Measurements from ENCODE around the gene MRPS21. TPM values are rescaled to one million over a fixed set of nuclear protein-coding genes. Genes with fewer than 3 reads are reported as not detected.

Gene MRPS21
- total RNA-seq, 1 donor from 2014 or later = 37.6 TPM

DNA sequence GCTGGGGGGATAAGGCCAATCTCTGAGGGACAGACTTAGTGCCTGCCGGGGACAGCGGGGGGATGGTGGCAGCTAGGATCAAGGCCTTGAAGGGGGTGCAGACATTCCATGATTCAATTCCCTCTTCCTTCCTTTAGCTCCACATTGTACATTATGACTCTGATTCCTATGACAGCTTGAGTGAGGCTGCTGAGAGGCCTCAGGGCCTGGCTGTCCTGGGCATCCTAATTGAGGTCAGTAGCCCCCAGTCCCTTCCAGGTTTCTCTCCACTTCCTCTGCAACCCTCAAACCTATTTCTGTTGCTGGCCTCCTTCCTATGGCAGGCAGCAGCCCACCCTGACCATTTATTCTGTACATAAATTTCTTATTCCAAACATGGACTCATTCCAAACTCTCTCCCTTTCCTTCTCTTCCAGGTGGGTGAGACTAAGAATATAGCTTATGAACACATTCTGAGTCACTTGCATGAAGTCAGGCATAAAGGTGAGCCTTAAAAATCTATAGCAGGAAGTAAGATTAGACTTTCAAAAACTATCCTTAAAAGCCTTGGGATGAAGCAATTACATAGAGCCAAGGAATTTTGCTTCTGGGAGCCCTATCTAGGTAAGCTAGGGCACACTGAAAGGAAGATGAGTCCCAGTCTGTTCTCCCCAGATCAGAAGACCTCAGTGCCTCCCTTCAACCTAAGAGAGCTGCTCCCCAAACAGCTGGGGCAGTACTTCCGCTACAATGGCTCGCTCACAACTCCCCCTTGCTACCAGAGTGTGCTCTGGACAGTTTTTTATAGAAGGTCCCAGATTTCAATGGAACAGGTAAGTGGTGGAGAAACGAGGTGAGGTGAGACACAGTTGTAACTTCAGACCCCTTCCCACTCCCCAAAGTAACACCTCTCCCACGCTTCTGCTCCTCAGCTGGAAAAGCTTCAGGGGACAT lies 31.0 kb upstream of the MRPS21 start:
- Histone ChIP-seq H3K9me3 (ENCODE audit: control insufficient read depth in 3 of 3, low read length in 3 of 3) (no peaks in the 10 kb centered on the region), H3K27ac (ENCODE audit: low read depth, low read length) (no peak overlapping the region), H3K4me1 (ENCODE audit: control insufficient read depth in 3 of 3, insufficient read depth in 3 of 3, low read length in 3 of 3) (peaks cover 13 to 26% (median 20%) of the 10 kb centered on the region in 3 donors), H3K4me3 (ENCODE audit: low read length in 3 of 3) (no peak overlapping the region), H3K27me3 (ENCODE audit: control insufficient read depth in 3 of 3, insufficient read depth in 3 of 3, low read length in 3 of 3) (no peaks in the 10 kb centered on the region), H3K36me3 (ENCODE audit: control insufficient read depth in 3 of 3, insufficient read depth in 3 of 3, low read length in 3 of 3) (peaks cover 24 to 28% (median 27%) of the 10 kb centered on the region in 3 donors), H3K9ac (ENCODE audit: low read depth in 1 of 3, low read length in 3 of 3) (peak overlapping the region in 1 of 3 donors; percentile 30)

DNA sequence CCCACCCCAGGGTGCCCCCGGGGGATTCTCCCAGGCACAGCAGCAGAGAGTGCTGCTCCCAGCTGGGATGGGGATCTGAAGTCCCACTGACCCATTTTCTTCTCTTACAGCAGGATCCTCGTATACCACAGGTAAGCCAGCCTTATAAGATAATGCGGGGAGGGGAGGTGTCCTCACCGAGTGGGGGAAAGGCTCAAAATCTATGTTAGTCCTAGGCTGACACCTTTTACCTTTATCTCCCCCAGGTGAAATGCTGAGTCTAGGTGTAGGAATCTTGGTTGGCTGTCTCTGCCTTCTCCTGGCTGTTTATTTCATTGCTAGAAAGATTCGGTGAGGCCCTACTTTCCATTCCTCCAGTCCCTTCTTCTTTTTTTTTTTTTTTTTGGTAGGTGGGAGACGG lies 30.1 kb upstream of the MRPS21 start:
- Histone ChIP-seq H3K9me3 (ENCODE audit: control insufficient read depth in 3 of 3, low read length in 3 of 3) (no peaks in the 10 kb centered on the region), H3K4me1 (ENCODE audit: control insufficient read depth in 3 of 3, insufficient read depth in 3 of 3, low read length in 3 of 3) (peaks cover 16 to 28% (median 22%) of the 10 kb centered on the region in 3 donors), H3K36me3 (ENCODE audit: control insufficient read depth in 3 of 3, insufficient read depth in 3 of 3, low read length in 3 of 3) (peaks cover 24 to 28% (median 27%) of the 10 kb centered on the region in 3 donors), H3K27ac (ENCODE audit: low read depth, low read length) (no peak overlapping the region), H3K9ac (ENCODE audit: low read depth in 1 of 3, low read length in 3 of 3) (no peak overlapping the region), H3K27me3 (ENCODE audit: control insufficient read depth in 3 of 3, insufficient read depth in 3 of 3, low read length in 3 of 3) (no peaks in the 10 kb centered on the region), H3K4me3 (ENCODE audit: low read length in 3 of 3) (no peak overlapping the region)

DNA sequence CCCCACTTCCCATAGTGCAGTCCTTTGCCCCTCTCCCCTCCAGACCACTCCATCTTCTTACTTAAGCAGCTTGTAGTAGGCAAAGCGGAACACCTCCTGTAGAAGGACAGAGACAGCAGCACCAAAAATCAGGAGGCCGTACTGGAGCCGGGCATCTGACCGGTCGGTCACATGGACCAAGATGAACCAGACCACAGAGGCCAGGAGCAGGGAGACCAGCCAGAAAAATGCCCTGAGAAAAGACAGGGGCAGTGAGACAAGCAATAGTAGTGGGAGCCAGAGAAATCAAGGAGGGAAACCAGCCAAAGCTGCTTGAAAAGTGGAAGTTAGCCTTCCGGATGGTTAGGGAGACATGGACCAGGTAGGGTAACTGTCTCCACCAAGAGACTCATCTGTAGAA lies 25.8 kb upstream of the MRPS21 start:
- Histone ChIP-seq H3K4me1 (ENCODE audit: control insufficient read depth in 3 of 3, insufficient read depth in 3 of 3, low read length in 3 of 3) (peaks cover 19 to 26% (median 25%) of the 10 kb centered on the region in 3 donors), H3K9ac (ENCODE audit: low read depth in 1 of 3, low read length in 3 of 3) (peak overlapping the region; percentile 91 to 99 (median 95)), H3K4me3 (ENCODE audit: low read length in 3 of 3) (peak overlapping the region; percentile 78 to 93 (median 81)), H3K9me3 (ENCODE audit: control insufficient read depth in 3 of 3, low read length in 3 of 3) (no peaks in the 10 kb centered on the region), H3K36me3 (ENCODE audit: control insufficient read depth in 3 of 3, insufficient read depth in 3 of 3, low read length in 3 of 3) (peaks cover 22 to 28% (median 27%) of the 10 kb centered on the region in 3 donors), H3K27me3 (ENCODE audit: control insufficient read depth in 3 of 3, insufficient read depth in 3 of 3, low read length in 3 of 3) (no peaks in the 10 kb centered on the region), H3K27ac (ENCODE audit: low read depth, low read length) (peak overlapping the region; percentile 95)

DNA sequence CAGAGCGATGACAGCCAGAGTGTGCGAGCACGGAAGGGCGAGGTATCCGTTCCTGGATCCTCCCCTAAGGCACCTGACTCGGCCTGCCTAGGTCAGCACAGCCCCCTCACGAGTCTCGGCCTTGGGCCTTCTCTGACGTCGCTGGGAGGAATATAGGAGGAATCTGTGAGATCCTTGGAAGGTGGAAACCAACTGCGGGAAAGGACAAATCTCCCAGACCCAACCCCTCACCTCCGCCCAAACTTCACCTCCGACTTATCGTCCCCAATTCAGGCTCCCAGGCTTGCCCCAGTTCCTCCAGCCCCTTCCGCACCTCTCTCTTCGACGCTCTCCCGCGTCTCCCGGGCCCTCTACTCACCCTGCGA lies 25.3 kb upstream of the MRPS21 start:
- Histone ChIP-seq H3K27ac (ENCODE audit: low read depth, low read length) (peak overlapping the region; percentile 95), H3K36me3 (ENCODE audit: control insufficient read depth in 3 of 3, insufficient read depth in 3 of 3, low read length in 3 of 3) (peaks cover 22 to 28% (median 27%) of the 10 kb centered on the region in 3 donors), H3K27me3 (ENCODE audit: control insufficient read depth in 3 of 3, insufficient read depth in 3 of 3, low read length in 3 of 3) (no peaks in the 10 kb centered on the region), H3K9ac (ENCODE audit: low read depth in 1 of 3, low read length in 3 of 3) (peak overlapping the region; percentile 91 to 99 (median 95)), H3K4me1 (ENCODE audit: control insufficient read depth in 3 of 3, insufficient read depth in 3 of 3, low read length in 3 of 3) (peaks cover 19 to 30% (median 29%) of the 10 kb centered on the region in 3 donors), H3K4me3 (ENCODE audit: low read length in 3 of 3) (peak overlapping the region; percentile 78 to 93 (median 81)), H3K9me3 (ENCODE audit: control insufficient read depth in 3 of 3, low read length in 3 of 3) (no peaks in the 10 kb centered on the region)

DNA sequence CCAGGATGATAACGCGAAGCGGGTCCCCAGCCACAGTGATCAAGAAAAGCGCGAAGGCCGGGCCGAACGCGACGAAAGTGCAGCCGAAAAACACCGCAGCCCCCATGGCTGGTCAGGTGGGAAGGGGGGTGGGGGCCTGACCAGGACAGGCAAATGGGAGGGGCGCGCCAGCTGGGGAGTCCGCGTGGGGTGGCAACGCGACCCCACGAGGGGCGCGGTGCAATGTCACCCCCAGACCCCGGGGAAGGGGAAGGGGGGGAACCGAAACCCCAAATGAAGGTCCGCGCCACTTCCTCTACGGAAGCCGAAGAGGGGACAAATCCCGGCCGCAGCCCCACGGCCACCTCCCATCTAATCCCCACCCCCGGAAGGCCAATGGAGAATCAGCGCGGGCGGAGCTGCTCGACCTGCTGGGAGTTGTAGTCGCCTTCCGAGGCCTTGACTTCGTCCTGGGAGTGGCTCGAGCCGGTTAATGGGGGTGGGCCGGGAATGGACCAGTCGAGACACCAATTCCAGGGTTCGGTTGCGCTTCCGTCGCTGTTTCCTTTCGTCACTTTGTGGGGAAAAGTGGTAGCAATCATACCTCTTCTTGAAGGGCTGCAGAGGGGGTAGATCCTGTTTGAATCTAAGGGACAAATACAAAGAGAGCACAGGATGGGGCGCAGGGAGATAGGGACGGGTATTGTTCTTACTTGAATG lies 24.8 kb upstream of the MRPS21 start, which contains the start of gene APH1A:
Gene APH1A, minus strand, starts transcription at position 312 of the 699 bp plus-strand sequence. Its CDS starts 206 bp downstream, at position 106.
- H3K9ac ChIP-seq (ENCODE audit: low read depth in 1 of 3, low read length in 3 of 3) = peak within 1 kb of the TSS; percentile 91 to 99 (median 95)
- H3K27ac ChIP-seq (ENCODE audit: low read depth, low read length) = peak within 1 kb of the TSS; percentile 95
- no peaks in the 10 kb centered on the region for H3K9me3 ChIP-seq (ENCODE audit: control insufficient read depth in 3 of 3, low read length in 3 of 3)
- H3K4me3 ChIP-seq (ENCODE audit: low read length in 3 of 3) = peak within 1 kb of the TSS; percentile 78 to 93 (median 81)
- H3K4me1 ChIP-seq (ENCODE audit: control insufficient read depth in 3 of 3, insufficient read depth in 3 of 3, low read length in 3 of 3) = peaks cover 19 to 33% (median 29%) of the 10 kb centered on the region in 3 donors
- no peaks in the 10 kb centered on the region for H3K27me3 ChIP-seq (ENCODE audit: control insufficient read depth in 3 of 3, insufficient read depth in 3 of 3, low read length in 3 of 3)
- peaks cover 22 to 28% (median 27%) of the 10 kb centered on the region in 3 donors for H3K36me3 ChIP-seq (ENCODE audit: control insufficient read depth in 3 of 3, insufficient read depth in 3 of 3, low read length in 3 of 3)

DNA sequence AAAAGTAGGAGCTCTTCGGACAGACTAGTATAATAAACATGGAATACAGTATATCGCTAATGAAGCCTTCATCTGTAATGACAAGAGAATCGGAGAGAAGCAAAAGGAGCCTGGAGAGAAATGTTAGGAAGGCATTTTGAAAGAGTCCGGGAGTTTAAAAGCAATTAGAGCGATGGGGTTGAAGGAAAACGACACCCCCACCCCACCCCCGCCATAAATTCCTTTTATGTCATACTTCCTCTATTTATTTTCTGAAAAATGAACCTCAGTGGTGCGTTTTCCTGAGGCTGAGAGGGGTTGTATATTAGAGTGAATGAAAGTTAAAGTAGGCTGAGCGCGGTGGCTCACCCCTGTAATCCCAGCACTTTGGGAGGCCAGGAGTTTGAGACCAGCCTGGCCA lies 24.2 kb upstream of the MRPS21 start:
- H3K9ac ChIP-seq (ENCODE audit: low read depth in 1 of 3, low read length in 3 of 3) = peak overlapping the region; percentile 73 to 99 (median 91)
- H3K27me3 ChIP-seq (ENCODE audit: control insufficient read depth in 3 of 3, insufficient read depth in 3 of 3, low read length in 3 of 3) = no peaks in the 10 kb centered on the region
- peak overlapping the region; percentile 95 for H3K27ac ChIP-seq (ENCODE audit: low read depth, low read length)
- no peaks in the 10 kb centered on the region for H3K9me3 ChIP-seq (ENCODE audit: control insufficient read depth in 3 of 3, low read length in 3 of 3)
- peaks cover 21 to 26% (median 25%) of the 10 kb centered on the region in 3 donors for H3K36me3 ChIP-seq (ENCODE audit: control insufficient read depth in 3 of 3, insufficient read depth in 3 of 3, low read length in 3 of 3)
- peak overlapping the region; percentile 78 to 93 (median 81) for H3K4me3 ChIP-seq (ENCODE audit: low read length in 3 of 3)
- H3K4me1 ChIP-seq (ENCODE audit: control insufficient read depth in 3 of 3, insufficient read depth in 3 of 3, low read length in 3 of 3) = peaks cover 19 to 35% (median 29%) of the 10 kb centered on the region in 3 donors

DNA sequence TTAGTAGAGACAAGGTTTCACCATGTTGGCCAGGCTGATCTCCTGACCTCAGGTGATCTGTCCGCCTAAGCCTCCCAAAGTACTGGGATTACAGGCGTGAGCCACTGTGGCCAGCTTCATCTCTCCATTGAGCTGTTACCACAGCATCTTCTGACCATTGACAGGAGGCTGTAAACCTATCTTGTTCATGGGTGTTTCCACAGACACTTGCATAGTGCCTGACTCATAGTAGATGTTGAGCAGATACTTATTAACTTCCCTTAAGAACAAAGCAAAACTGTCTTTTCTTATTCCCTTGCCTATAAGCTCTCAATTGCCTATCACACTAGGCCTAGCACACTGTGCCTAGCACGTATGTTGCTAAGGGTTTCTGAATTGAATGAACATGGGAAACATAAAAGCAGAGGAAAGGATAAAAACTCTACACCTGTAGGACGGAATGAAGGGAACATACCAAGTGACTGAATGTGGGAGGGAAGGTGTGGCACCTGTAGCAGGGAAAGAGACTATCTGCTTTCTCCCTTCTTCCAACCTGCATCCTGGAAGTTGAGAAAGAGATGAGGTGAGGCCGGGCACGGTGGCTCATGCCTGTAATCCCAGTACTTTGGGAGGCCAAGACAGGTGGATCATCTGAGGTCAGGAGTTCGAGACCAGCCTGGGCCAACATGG lies 22.2 kb upstream of the MRPS21 start:
- Histone ChIP-seq H3K9ac (ENCODE audit: low read depth in 1 of 3, low read length in 3 of 3) (no peak overlapping the region), H3K36me3 (ENCODE audit: control insufficient read depth in 3 of 3, insufficient read depth in 3 of 3, low read length in 3 of 3) (peaks cover 9 to 11% (median 10%) of the 10 kb centered on the region in 3 donors), H3K4me3 (ENCODE audit: low read length in 3 of 3) (no peak overlapping the region), H3K4me1 (ENCODE audit: control insufficient read depth in 3 of 3, insufficient read depth in 3 of 3, low read length in 3 of 3) (peaks cover 19 to 35% (median 29%) of the 10 kb centered on the region in 3 donors), H3K9me3 (ENCODE audit: control insufficient read depth in 3 of 3, low read length in 3 of 3) (no peaks in the 10 kb centered on the region), H3K27ac (ENCODE audit: low read depth, low read length) (no peak overlapping the region), H3K27me3 (ENCODE audit: control insufficient read depth in 3 of 3, insufficient read depth in 3 of 3, low read length in 3 of 3) (no peaks in the 10 kb centered on the region)

DNA sequence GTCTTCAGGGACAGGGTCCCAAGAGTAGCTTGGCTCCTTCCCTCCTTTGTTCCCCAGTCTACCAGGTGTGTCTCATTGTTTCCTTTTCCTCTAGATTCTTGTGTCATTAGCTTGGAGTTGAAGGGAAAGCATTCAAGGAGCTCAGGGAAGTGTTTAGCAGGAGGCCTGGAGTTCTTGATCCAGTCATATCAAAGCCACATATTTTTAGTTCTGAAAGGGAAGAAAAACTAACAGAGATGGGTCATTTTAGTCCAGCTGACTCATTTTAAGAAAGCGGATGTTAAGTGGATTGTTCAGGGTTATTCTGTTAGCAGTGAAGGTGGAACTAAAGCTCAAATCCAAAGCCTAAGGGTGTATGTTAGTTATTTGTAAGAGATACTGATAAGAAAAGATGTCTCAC lies 20.4 kb upstream of the MRPS21 start:
- H3K36me3 ChIP-seq (ENCODE audit: control insufficient read depth in 3 of 3, insufficient read depth in 3 of 3, low read length in 3 of 3) = peaks cover 0 to 2% (median 2%) of the 10 kb centered on the region in 3 donors
- peak overlapping the region; percentile 21 for H3K27ac ChIP-seq (ENCODE audit: low read depth, low read length)
- H3K9ac ChIP-seq (ENCODE audit: low read depth in 1 of 3, low read length in 3 of 3) = peak overlapping the region in 1 of 3 donors; percentile 17
- peaks cover 6 to 24% (median 14%) of the 10 kb centered on the region in 3 donors for H3K4me1 ChIP-seq (ENCODE audit: control insufficient read depth in 3 of 3, insufficient read depth in 3 of 3, low read length in 3 of 3)
- peak overlapping the region in 1 of 3 donors; percentile 69 for H3K4me3 ChIP-seq (ENCODE audit: low read length in 3 of 3)
- no peaks in the 10 kb centered on the region for H3K27me3 ChIP-seq (ENCODE audit: control insufficient read depth in 3 of 3, insufficient read depth in 3 of 3, low read length in 3 of 3)
- no peaks in the 10 kb centered on the region for H3K9me3 ChIP-seq (ENCODE audit: control insufficient read depth in 3 of 3, low read length in 3 of 3)

DNA sequence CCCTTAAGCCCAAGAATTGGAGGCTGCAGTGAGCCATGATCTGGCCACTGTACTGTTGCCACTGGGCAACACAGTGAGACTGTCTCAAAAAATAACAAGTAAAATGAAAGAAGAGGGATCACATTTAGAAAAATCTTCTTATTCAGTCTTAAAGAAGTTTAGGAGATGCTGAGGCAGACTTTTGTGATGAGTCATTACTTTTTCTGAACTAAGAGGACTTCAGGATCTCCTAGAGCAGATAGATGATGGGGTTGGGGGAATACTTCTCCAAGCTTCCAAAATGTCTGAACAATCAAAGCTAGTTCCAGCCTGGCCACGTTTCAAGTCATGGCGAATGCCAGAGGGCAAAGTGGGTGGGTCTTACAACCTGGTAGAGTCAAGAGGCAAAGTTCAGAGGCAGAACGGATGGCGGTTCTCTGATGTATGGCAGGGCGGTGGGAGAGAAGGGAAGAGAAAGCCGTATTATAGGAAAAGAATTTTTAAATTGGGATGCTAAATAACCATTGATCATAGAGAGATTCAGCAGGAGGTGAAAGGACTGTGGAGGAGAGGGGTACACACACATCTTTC lies 13.4 kb upstream of the MRPS21 start:
- H3K27ac ChIP-seq (ENCODE audit: low read depth, low read length) = peak overlapping the region; percentile 97
- H3K4me3 ChIP-seq (ENCODE audit: low read length in 3 of 3) = no peak overlapping the region
- peak overlapping the region in 2 of 3 donors; percentile 28 to 90 for H3K9ac ChIP-seq (ENCODE audit: low read depth in 1 of 3, low read length in 3 of 3)
- peaks cover 9 to 17% (median 9%) of the 10 kb centered on the region in 3 donors for H3K36me3 ChIP-seq (ENCODE audit: control insufficient read depth in 3 of 3, insufficient read depth in 3 of 3, low read length in 3 of 3)
- no peaks in the 10 kb centered on the region for H3K9me3 ChIP-seq (ENCODE audit: control insufficient read depth in 3 of 3, low read length in 3 of 3)
- H3K4me1 ChIP-seq (ENCODE audit: control insufficient read depth in 3 of 3, insufficient read depth in 3 of 3, low read length in 3 of 3) = peaks cover 21 to 29% (median 22%) of the 10 kb centered on the region in 3 donors
- no peaks in the 10 kb centered on the region for H3K27me3 ChIP-seq (ENCODE audit: control insufficient read depth in 3 of 3, insufficient read depth in 3 of 3, low read length in 3 of 3)
